ENCODE data around the gene RPS28. TPM values are rescaled to one million over a fixed set of nuclear protein-coding genes. Genes with fewer than 3 reads are reported as not detected.
"Not testable (repeated sequence)": the region's sequence is repeated elsewhere in the genome, so short reads cannot be mapped to it uniquely, and the experiment has no call there.

Gene RPS28
- total and polyA plus RNA-seq, 2 donors: 301 to 758 TPM

GRCh38 chr19:8342684-8343482, 21.6 kb downstream of the RPS28 start, which contains the start of gene KANK3:
Gene KANK3 (minus strand): TSS chr19:8343262. CDS start chr19:8337828, 5,434 bp downstream.
- Histone ChIP-seq H3K4me3 (ENCODE audit: low read depth, low read length) (peak within 1 kb of the TSS; percentile 49), H3K27ac (ENCODE audit: low read depth) (no peak within 1 kb of the TSS), H3K4me1 (ENCODE audit: insufficient read depth) (no peaks in the 10 kb centered on the region), H3K36me3 (ENCODE audit: insufficient read depth) (no peaks in the 10 kb centered on the region)
- DNase-seq (ENCODE audit: extremely low spot score): no peak
- 3% methylated on average over 65 of the region's 65 CpGs for WGBS

GRCh38 chr19:8343483-8343844, 22.2 kb downstream of the RPS28 start:
- no peak overlapping the region for H3K4me3 ChIP-seq (ENCODE audit: low read depth, low read length)
- 41% methylated on average over 11 of the region's 11 CpGs for whole genome bisulfite sequencing
- DNase-seq (ENCODE audit: extremely low spot score): no peak
- H3K4me1 ChIP-seq (ENCODE audit: insufficient read depth): no peaks in the 10 kb centered on the region
- H3K36me3 ChIP-seq (ENCODE audit: insufficient read depth): no peaks in the 10 kb centered on the region
- no peak overlapping the region for H3K27ac ChIP-seq (ENCODE audit: low read depth)

- DNase-seq (ENCODE audit: extremely low spot score): not testable (repeated sequence)
Measured at GRCh38 chr19:8349629-8350372, 28.5 kb downstream of the RPS28 start.

GRCh38 chr19:8352134-8352827, 31.0 kb downstream of the RPS28 start:
- Histone ChIP-seq H3K36me3 (ENCODE audit: insufficient read depth) (no peaks in the 10 kb centered on the region), H3K4me1 (ENCODE audit: insufficient read depth) (no peaks in the 10 kb centered on the region), H3K27ac (ENCODE audit: low read depth) (no peak overlapping the region), H3K4me3 (ENCODE audit: low read depth, low read length) (no peak overlapping the region)
- no peak for DNase-seq (ENCODE audit: extremely low spot score)
- whole genome bisulfite sequencing: 28% methylated on average over 10 of the region's 10 CpGs

More at GRCh38 chr19:8349629-8350372, 28.5 kb downstream of the RPS28 start:
- WGBS: 63% methylated on average over 8 of the region's 8 CpGs
- not testable (repeated sequence) for H3K36me3 ChIP-seq (ENCODE audit: insufficient read depth); H3K4me3 ChIP-seq (ENCODE audit: low read depth, low read length); H3K4me1 ChIP-seq (ENCODE audit: insufficient read depth); H3K27ac ChIP-seq (ENCODE audit: low read depth)

GRCh38 chr19:8352845-8353244, 31.5 kb downstream of the RPS28 start:
- H3K4me3 ChIP-seq (ENCODE audit: low read depth, low read length); H3K27ac ChIP-seq (ENCODE audit: low read depth); H3K4me1 ChIP-seq (ENCODE audit: insufficient read depth); H3K36me3 ChIP-seq (ENCODE audit: insufficient read depth); DNase-seq (ENCODE audit: extremely low spot score): not testable (repeated sequence)
- 57% methylated on average over 5 of the region's 5 CpGs for WGBS

GRCh38 chr19:8355631-8356402, 34.5 kb downstream of the RPS28 start:
- Histone ChIP-seq H3K4me1 (ENCODE audit: insufficient read depth) (no peaks in the 10 kb centered on the region), H3K27ac (ENCODE audit: low read depth) (no peak overlapping the region), H3K4me3 (ENCODE audit: low read depth, low read length) (no peak overlapping the region), H3K36me3 (ENCODE audit: insufficient read depth) (no peaks in the 10 kb centered on the region)
- 74% methylated on average over 6 of the region's 6 CpGs for WGBS
- no peak for DNase-seq (ENCODE audit: extremely low spot score)

GRCh38 chr19:8357007-8357521, 35.8 kb downstream of the RPS28 start:
- Histone ChIP-seq H3K4me3 (ENCODE audit: low read depth, low read length) (no peak overlapping the region), H3K36me3 (ENCODE audit: insufficient read depth) (no peaks in the 10 kb centered on the region), H3K27ac (ENCODE audit: low read depth) (no peak overlapping the region), H3K4me1 (ENCODE audit: insufficient read depth) (no peaks in the 10 kb centered on the region)
- 61% methylated on average over 4 of the region's 4 CpGs for WGBS
- no peak for DNase-seq (ENCODE audit: extremely low spot score)

GRCh38 chr19:8358948-8359347, 37.7 kb downstream of the RPS28 start:
- Histone ChIP-seq H3K4me1 (ENCODE audit: insufficient read depth) (peaks cover 2% of the 10 kb centered on the region), H3K27ac (ENCODE audit: low read depth) (no peak overlapping the region), H3K36me3 (ENCODE audit: insufficient read depth) (no peaks in the 10 kb centered on the region), H3K4me3 (ENCODE audit: low read depth, low read length) (no peak overlapping the region)
- no peak for DNase-seq (ENCODE audit: extremely low spot score)
- 89% methylated on average over 6 of the region's 6 CpGs for WGBS

- DNase-seq (ENCODE audit: extremely low spot score): no peak
- no peak overlapping the region for H3K27ac ChIP-seq (ENCODE audit: low read depth)
- no peak overlapping the region for H3K4me3 ChIP-seq (ENCODE audit: low read depth, low read length)
- no peaks in the 10 kb centered on the region for H3K36me3 ChIP-seq (ENCODE audit: insufficient read depth)
- WGBS: 89% methylated on average over 8 of the region's 8 CpGs
- H3K4me1 ChIP-seq (ENCODE audit: insufficient read depth): peaks cover 2% of the 10 kb centered on the region
Measured at GRCh38 chr19:8360196-8360595, 38.9 kb downstream of the RPS28 start.

- no peaks in the 10 kb centered on the region for H3K36me3 ChIP-seq (ENCODE audit: insufficient read depth)
- peak overlapping the region; percentile 66 for H3K27ac ChIP-seq (ENCODE audit: low read depth)
- peak; percentile 78 for DNase-seq (ENCODE audit: extremely low spot score)
- H3K4me1 ChIP-seq (ENCODE audit: insufficient read depth): peaks cover 4% of the 10 kb centered on the region
- 46% methylated on average over 12 of the region's 12 CpGs for WGBS
- no peak overlapping the region for H3K4me3 ChIP-seq (ENCODE audit: low read depth, low read length)
Measured at GRCh38 chr19:8361921-8362793, 40.9 kb downstream of the RPS28 start.

- Histone ChIP-seq H3K36me3 (ENCODE audit: insufficient read depth) (no peaks in the 10 kb centered on the region), H3K4me1 (ENCODE audit: insufficient read depth) (peaks cover 4% of the 10 kb centered on the region), H3K27ac (ENCODE audit: low read depth) (peak within 1 kb of the TSS; percentile 39), H3K4me3 (ENCODE audit: low read depth, low read length) (peak within 1 kb of the TSS; percentile 44)
- DNase-seq (ENCODE audit: extremely low spot score): no peak
- 1% methylated on average over 81 of the region's 81 CpGs for WGBS
Measured at GRCh38 chr19:8363803-8364771, 42.8 kb downstream of the RPS28 start, which contains the start of gene ANGPTL4. Gene ANGPTL4 (plus strand): TSS chr19:8364155. CDS start chr19:8364322, 167 bp downstream.
